Measurements from ENCODE around the gene CSNK1G3. TPM values are rescaled to one million over a fixed set of nuclear protein-coding genes. Genes with fewer than 3 reads are reported as not detected.

The CSNK1G3 gene
- total RNA-seq, 4 donors from 2014 or later, result 43.5 to 60.0 (median 53.2) TPM

GRCh38 chr5:123549256-123549904 lies 37.4 kb downstream of the CSNK1G3 start:
- TF ChIP-seq POLR2A (IDR thresholded peaks at IDR 0.05), result no peak
- TF ChIP-seq, protein P1, sequence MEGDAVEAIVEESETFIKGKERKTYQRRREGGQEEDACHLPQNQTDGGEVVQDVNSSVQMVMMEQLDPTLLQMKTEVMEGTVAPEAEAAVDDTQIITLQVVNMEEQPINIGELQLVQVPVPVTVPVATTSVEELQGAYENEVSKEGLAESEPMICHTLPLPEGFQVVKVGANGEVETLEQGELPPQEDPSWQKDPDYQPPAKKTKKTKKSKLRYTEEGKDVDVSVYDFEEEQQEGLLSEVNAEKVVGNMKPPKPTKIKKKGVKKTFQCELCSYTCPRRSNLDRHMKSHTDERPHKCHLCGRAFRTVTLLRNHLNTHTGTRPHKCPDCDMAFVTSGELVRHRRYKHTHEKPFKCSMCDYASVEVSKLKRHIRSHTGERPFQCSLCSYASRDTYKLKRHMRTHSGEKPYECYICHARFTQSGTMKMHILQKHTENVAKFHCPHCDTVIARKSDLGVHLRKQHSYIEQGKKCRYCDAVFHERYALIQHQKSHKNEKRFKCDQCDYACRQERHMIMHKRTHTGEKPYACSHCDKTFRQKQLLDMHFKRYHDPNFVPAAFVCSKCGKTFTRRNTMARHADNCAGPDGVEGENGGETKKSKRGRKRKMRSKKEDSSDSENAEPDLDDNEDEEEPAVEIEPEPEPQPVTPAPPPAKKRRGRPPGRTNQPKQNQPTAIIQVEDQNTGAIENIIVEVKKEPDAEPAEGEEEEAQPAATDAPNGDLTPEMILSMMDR (IDR thresholded peaks at IDR 0.05), result no peak
- intact Hi-C loops (cut with DNase I), result no loop called here
- H3K4me1 ChIP-seq, result no peaks in the 10 kb centered on the region
- no peaks in the 10 kb centered on the region for H3K9me3 ChIP-seq
- H3K27ac ChIP-seq, result no peak overlapping the region
- no peak for DNase-seq
- no peak overlapping the region for H3K4me3 ChIP-seq (replicated peaks in 1 of 3)
- WGBS, 2 donors, result 68 to 81% methylated on average over 3 of the region's 3 CpGs
- H3K36me3 ChIP-seq, result no peaks in the 10 kb centered on the region
- H3K27me3 ChIP-seq, result no peaks in the 10 kb centered on the region

- WGBS, 2 donors, result 83 to 88% methylated on average over 4 of the region's 4 CpGs
- Histone ChIP-seq H3K9me3 (no peaks in the 10 kb centered on the region), H3K36me3 (no peaks in the 10 kb centered on the region), H3K27ac (no peak overlapping the region), H3K4me3 (replicated peaks in 1 of 3) (no peak overlapping the region), H3K27me3 (no peaks in the 10 kb centered on the region), H3K4me1 (no peaks in the 10 kb centered on the region)
- DNase-seq, result no peak
- TF ChIP-seq, protein P1 (IDR thresholded peaks at IDR 0.05), result no peak
- no peak for TF ChIP-seq POLR2A (IDR thresholded peaks at IDR 0.05)
- intact Hi-C loops (cut with DNase I), result no loop called here
Observed at GRCh38 chr5:123554601-123555000, 42.6 kb downstream of the CSNK1G3 start.

GRCh38 chr5:123557907-123558306 lies 45.9 kb downstream of the CSNK1G3 start:
- 97 to 99% methylated on average over 3 of the region's 3 CpGs for WGBS, 2 donors
- Histone ChIP-seq H3K36me3 (no peaks in the 10 kb centered on the region), H3K9me3 (no peaks in the 10 kb centered on the region), H3K27me3 (no peaks in the 10 kb centered on the region), H3K4me1 (no peaks in the 10 kb centered on the region), H3K4me3 (replicated peaks in 1 of 3) (no peak overlapping the region), H3K27ac (no peak overlapping the region)
- intact Hi-C loops (cut with DNase I), result no loop called here
- DNase-seq, result no peak
- no peak for TF ChIP-seq POLR2A (IDR thresholded peaks at IDR 0.05)
- TF ChIP-seq, protein P1 (IDR thresholded peaks at IDR 0.05), result no peak

DNA sequence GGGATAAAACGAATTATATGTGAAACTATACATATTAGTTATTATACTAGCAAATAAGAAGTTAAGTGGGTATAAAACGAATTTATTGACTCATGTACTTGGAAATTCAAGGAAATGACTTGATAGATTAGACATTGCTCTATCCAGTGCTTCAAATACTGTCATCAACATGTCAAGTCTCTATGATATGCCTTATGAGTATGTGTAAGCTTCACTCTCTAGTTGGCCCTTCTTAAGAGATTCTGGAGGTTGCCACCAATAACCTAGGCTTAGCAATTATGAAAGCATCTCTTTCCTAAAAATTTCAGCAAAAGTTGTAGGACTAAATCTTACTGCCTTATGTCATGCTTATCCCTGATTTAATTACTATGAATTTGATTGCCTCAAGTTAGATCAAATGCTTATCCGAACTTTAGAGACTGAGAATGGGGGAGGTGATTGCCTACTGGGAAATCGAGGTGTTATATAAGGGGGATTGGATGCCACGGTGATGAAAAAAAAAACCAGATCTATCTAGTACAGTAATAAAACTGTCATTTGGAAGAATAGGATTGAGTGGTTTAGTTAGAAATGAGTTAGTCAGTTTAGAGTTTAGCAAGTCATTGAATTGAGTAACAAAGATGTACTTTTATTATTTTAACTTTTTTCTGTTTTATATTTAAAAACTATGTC lies 46.9 kb downstream of the CSNK1G3 start:
- no peaks in the 10 kb centered on the region for H3K36me3 ChIP-seq
- TF ChIP-seq POLR2A (IDR thresholded peaks at IDR 0.05), result no peak
- TF ChIP-seq, protein P1 (IDR thresholded peaks at IDR 0.05), result no peak
- no peaks in the 10 kb centered on the region for H3K27me3 ChIP-seq
- WGBS, 2 donors, result 91 to 94% methylated on average over 5 of the region's 5 CpGs
- no peaks in the 10 kb centered on the region for H3K4me1 ChIP-seq
- no peak for DNase-seq
- H3K4me3 ChIP-seq (replicated peaks in 1 of 3), result no peak overlapping the region
- intact Hi-C loops (cut with DNase I), result no loop called here
- H3K9me3 ChIP-seq, result no peaks in the 10 kb centered on the region
- no peak overlapping the region for H3K27ac ChIP-seq

DNA sequence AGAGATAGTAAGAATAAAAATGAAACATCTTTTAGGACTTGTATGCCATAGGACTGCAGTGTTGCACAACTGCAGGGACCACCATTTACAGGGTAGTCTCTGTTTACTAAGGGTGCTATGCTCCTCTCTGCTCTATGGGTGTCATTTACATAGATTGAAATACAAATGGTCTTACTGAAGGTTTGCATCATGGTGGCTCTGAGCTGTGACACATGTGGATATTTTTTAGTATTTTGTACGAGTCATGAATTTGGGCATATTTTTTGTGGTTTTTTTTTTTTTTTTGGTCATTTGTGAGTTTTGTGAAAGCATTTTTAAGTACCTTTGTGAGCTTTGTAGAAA lies 47.4 kb downstream of the CSNK1G3 start:
- H3K4me3 ChIP-seq (replicated peaks in 1 of 3), result no peak overlapping the region
- no peak overlapping the region for H3K27ac ChIP-seq
- intact Hi-C loops (cut with DNase I), result no loop called here
- no peaks in the 10 kb centered on the region for H3K36me3 ChIP-seq
- 98% methylated on average over 1 of the region's 1 CpG for WGBS, 2 donors
- DNase-seq, result no peak
- no peaks in the 10 kb centered on the region for H3K4me1 ChIP-seq
- no peak for TF ChIP-seq POLR2A (IDR thresholded peaks at IDR 0.05)
- TF ChIP-seq, protein P1 (IDR thresholded peaks at IDR 0.05), result no peak
- H3K27me3 ChIP-seq, result no peaks in the 10 kb centered on the region
- no peaks in the 10 kb centered on the region for H3K9me3 ChIP-seq
